ENCODE data around the gene TMBIM6.

Gene TMBIM6

GRCh38 chr12:49809906-49810389 is 68.6 kb downstream of the TMBIM6 start:
- H3K4me3 ChIP-seq (ENCODE audit: low read depth in 1 of 2, low read length in 2 of 2), result peak overlapping the region in 1 of 2 donors; percentile 5
- H3K27me3 ChIP-seq (ENCODE audit: low read depth, low read length), result no peaks in the 10 kb centered on the region
- H3K36me3 ChIP-seq (ENCODE audit: control insufficient read depth in 1 of 2, insufficient read depth in 2 of 2, low read length in 2 of 2), result peaks cover 0 to 9% of the 10 kb centered on the region in 2 donors
- H3K9me3 ChIP-seq (ENCODE audit: control insufficient read depth in 1 of 2, low read length in 2 of 2), result no peaks in the 10 kb centered on the region
- peaks cover 9 to 14% of the 10 kb centered on the region in 2 donors for H3K4me1 ChIP-seq (ENCODE audit: control insufficient read depth in 1 of 2, insufficient read depth in 2 of 2, low read length in 2 of 2)
- H3K27ac ChIP-seq (ENCODE audit: low read length), result peak overlapping the region; percentile 43

DNA sequence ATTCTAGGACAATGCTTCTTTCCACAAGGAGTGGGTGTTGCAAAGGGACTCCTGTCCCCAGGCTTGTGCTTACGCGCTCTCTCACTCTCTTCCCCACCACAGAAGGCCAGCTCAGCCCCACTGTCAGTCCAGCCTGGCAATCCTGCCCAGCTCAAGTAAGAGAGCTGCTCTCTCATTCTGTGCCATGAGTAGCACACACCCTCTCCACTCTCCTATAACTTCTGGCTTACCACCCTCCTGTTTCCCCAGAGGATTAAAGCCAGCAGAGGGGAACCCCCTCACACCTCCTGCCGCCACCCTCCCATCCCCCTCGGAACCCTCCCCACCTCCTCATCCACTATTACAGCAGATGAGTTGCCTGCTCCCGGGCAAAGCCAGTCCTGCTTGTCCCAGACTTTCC is 69.8 kb downstream of the TMBIM6 start:
- H3K36me3 ChIP-seq (ENCODE audit: control insufficient read depth in 1 of 2, insufficient read depth in 2 of 2, low read length in 2 of 2), result no peaks in the 10 kb centered on the region
- H3K27ac ChIP-seq (ENCODE audit: low read length), result no peak overlapping the region
- H3K4me1 ChIP-seq (ENCODE audit: control insufficient read depth in 1 of 2, insufficient read depth in 2 of 2, low read length in 2 of 2), result peaks cover 9 to 14% of the 10 kb centered on the region in 2 donors
- no peaks in the 10 kb centered on the region for H3K27me3 ChIP-seq (ENCODE audit: low read depth, low read length)
- H3K4me3 ChIP-seq (ENCODE audit: low read depth in 1 of 2, low read length in 2 of 2), result no peak overlapping the region
- no peaks in the 10 kb centered on the region for H3K9me3 ChIP-seq (ENCODE audit: control insufficient read depth in 1 of 2, low read length in 2 of 2)

- H3K27ac ChIP-seq (ENCODE audit: low read length), result no peak overlapping the region
- no peaks in the 10 kb centered on the region for H3K36me3 ChIP-seq (ENCODE audit: control insufficient read depth in 1 of 2, insufficient read depth in 2 of 2, low read length in 2 of 2)
- H3K4me3 ChIP-seq (ENCODE audit: low read depth in 1 of 2, low read length in 2 of 2), result no peak overlapping the region
- no peaks in the 10 kb centered on the region for H3K27me3 ChIP-seq (ENCODE audit: low read depth, low read length)
- peaks cover 9 to 14% of the 10 kb centered on the region in 2 donors for H3K4me1 ChIP-seq (ENCODE audit: control insufficient read depth in 1 of 2, insufficient read depth in 2 of 2, low read length in 2 of 2)
- H3K9me3 ChIP-seq (ENCODE audit: control insufficient read depth in 1 of 2, low read length in 2 of 2), result no peaks in the 10 kb centered on the region
Measured at GRCh38 chr12:49811961-49812401, 70.6 kb downstream of the TMBIM6 start.

- Histone ChIP-seq H3K4me1 (ENCODE audit: control insufficient read depth in 1 of 2, insufficient read depth in 2 of 2, low read length in 2 of 2) (peaks cover 9 to 14% of the 10 kb centered on the region in 2 donors), H3K27me3 (ENCODE audit: low read depth, low read length) (no peaks in the 10 kb centered on the region), H3K4me3 (ENCODE audit: low read depth in 1 of 2, low read length in 2 of 2) (no peak overlapping the region), H3K9me3 (ENCODE audit: control insufficient read depth in 1 of 2, low read length in 2 of 2) (no peaks in the 10 kb centered on the region), H3K27ac (ENCODE audit: low read length) (no peak overlapping the region), H3K36me3 (ENCODE audit: control insufficient read depth in 1 of 2, insufficient read depth in 2 of 2, low read length in 2 of 2) (no peaks in the 10 kb centered on the region)
Measured at GRCh38 chr12:49813131-49813530, 71.8 kb downstream of the TMBIM6 start.

Measured in muscle layer of duodenum (tissue), 2 donors.